Ishikawa (cell line): ENCODE measurements around the gene COA5.

Source experiments
- CEBPB ChIP-seq: IDR thresholded peaks from 2 replicates; pipeline ENCODE4 v1.6.1; 2012
- CREB1 ChIP-seq: IDR thresholded peaks from 2 replicates; pipeline ENCODE4 v1.6.1; 2012; ENCODE audit warnings: low read depth
- EGR1 ChIP-seq: IDR thresholded peaks from 2 replicates; pipeline ENCODE4 v1.6.1; 2012
- EP300 ChIP-seq: IDR thresholded peaks from 2 replicates; pipeline ENCODE4 v1.6.1; 2012; ENCODE audit warnings: borderline replicate concordance
- FOXM1 ChIP-seq: IDR thresholded peaks from 2 replicates; pipeline ENCODE4 v1.6.1; 2012; ENCODE audit warnings: low read depth, borderline replicate concordance
- MAX ChIP-seq: IDR thresholded peaks from 2 replicates; pipeline ENCODE4 v1.6.1; 2012
- NFIC ChIP-seq: IDR thresholded peaks from 2 replicates; pipeline ENCODE4 v1.6.1; 2012
- RAD21 ChIP-seq: IDR thresholded peaks from 2 replicates; pipeline ENCODE4 v1.6.1; 2012; ENCODE audit warnings: low read depth
- REST ChIP-seq: IDR thresholded peaks from 2 replicates; pipeline ENCODE4 v1.6.1; 2012; ENCODE audit warnings: low read depth, mild to moderate bottlenecking
- TAF1 ChIP-seq: IDR thresholded peaks from 2 replicates; pipeline ENCODE4 v1.6.1; 2012; ENCODE audit warnings: low read depth, mild to moderate bottlenecking
- TCF12 ChIP-seq: IDR thresholded peaks from 2 replicates; pipeline ENCODE4 v1.6.1; 2012; ENCODE audit warnings: low read depth
- TEAD4 ChIP-seq: IDR thresholded peaks from 2 replicates; pipeline ENCODE4 v1.6.1; 2012
- USF1 ChIP-seq: IDR thresholded peaks from 2 replicates; pipeline ENCODE4 v1.6.1; 2012
- YY1 ChIP-seq: IDR thresholded peaks from 2 replicates; pipeline ENCODE4 v1.6.1; 2012; ENCODE audit warnings: low read depth
- ZBTB7A ChIP-seq: IDR thresholded peaks from 2 replicates; pipeline ENCODE4 v1.6.1; 2012; ENCODE audit warnings: low read depth

COA5 gene

GRCh38 chr2:98583816-98584618 lies 24.3 kb downstream of the COA5 start:
- TF ChIP-seq NFIC (no peak), EP300 (no peak), MAX (no peak), CREB1 (no peak), ZBTB7A (no peak), FOXM1 (no peak), EGR1 (no peak), RAD21 (no peak), TCF12 (no peak), TEAD4 (no peak), CEBPB (no peak), TAF1 (no peak), YY1 (no peak), REST (no peak), USF1 (no peak)

- TF ChIP-seq FOXM1 (no peak), CREB1 (no peak), CEBPB (no peak), TEAD4 (no peak), REST (no peak), NFIC (no peak), TCF12 (no peak), YY1 (no peak), MAX (no peak), RAD21 (no peak), EP300 (no peak), TAF1 (no peak), ZBTB7A (no peak), USF1 (no peak)
Observed at GRCh38 chr2:98583276-98583675, 25.0 kb downstream of the COA5 start.

- no peak for TF ChIP-seq MAX
- no peak for TF ChIP-seq CEBPB
- no peak for TF ChIP-seq NFIC
- TF ChIP-seq TCF12 = no peak
- TF ChIP-seq ZBTB7A = no peak
- TF ChIP-seq TAF1 = no peak
- no peak for TF ChIP-seq RAD21
- no peak for TF ChIP-seq YY1
Observed at GRCh38 chr2:98582523-98582922, 25.8 kb downstream of the COA5 start.

- no peak for TF ChIP-seq MAX
- TF ChIP-seq RAD21 = no peak
- no peak for TF ChIP-seq TEAD4
- TF ChIP-seq USF1 = no peak
- no peak for TF ChIP-seq EP300
- TF ChIP-seq TCF12 = no peak
Observed at GRCh38 chr2:98580656-98581284, 27.5 kb downstream of the COA5 start.

GRCh38 chr2:98579926-98580325 lies 28.4 kb downstream of the COA5 start:
- TF ChIP-seq EGR1 (no peak), TEAD4 (no peak), FOXM1 (no peak), USF1 (no peak), YY1 (no peak), TCF12 (no peak), EP300 (no peak), CEBPB (no peak), RAD21 (no peak), CREB1 (no peak), MAX (no peak), REST (no peak), ZBTB7A (no peak), TAF1 (no peak), NFIC (no peak)
